ENCODE results near the gene THBS4.

The THBS4 gene

GRCh38 chr5:80116465-80116864, 81.3 kb downstream of the THBS4 start:
- no peak for DNase-seq (ENCODE audit: low read depth in 2 of 2)

GRCh38 chr5:80117446-80117845, 82.3 kb downstream of the THBS4 start:
- DNase-seq (ENCODE audit: low read depth in 2 of 2): no peak

GRCh38 chr5:80119372-80119771, 84.2 kb downstream of the THBS4 start:
- no peak for DNase-seq (ENCODE audit: low read depth in 2 of 2)

- no peak for DNase-seq (ENCODE audit: low read depth in 2 of 2)
These were observed 87.4 kb downstream of the THBS4 start for GRCh38 chr5:80122579-80122978.

GRCh38 chr5:80124121-80124918, 89.2 kb downstream of the THBS4 start:
- no peak for DNase-seq (ENCODE audit: low read depth in 2 of 2)

- DNase-seq (ENCODE audit: low read depth in 2 of 2): no peak
These were observed 90.1 kb downstream of the THBS4 start for GRCh38 chr5:80125022-80125961.

- DNase-seq (ENCODE audit: low read depth in 2 of 2): peak; percentile 38 to 44
These were observed 90.9 kb downstream of the THBS4 start for GRCh38 chr5:80125962-80126480.

- no peak for DNase-seq (ENCODE audit: low read depth in 2 of 2)
These were observed 92.0 kb downstream of the THBS4 start for GRCh38 chr5:80127116-80127552.

GRCh38 chr5:80128141-80128540, 93.0 kb downstream of the THBS4 start:
- DNase-seq (ENCODE audit: low read depth in 2 of 2): peak; percentile 29 to 34

GRCh38 chr5:80129146-80129545, 94.0 kb downstream of the THBS4 start:
- no peak for DNase-seq (ENCODE audit: low read depth in 2 of 2)

All from fibroblast of skin of left quadriceps (primary cell).